Fibroblast of lung (primary cell): Measurements from ENCODE around the gene CDS2. TPM values are rescaled to one million over a fixed set of nuclear protein-coding genes. Genes with fewer than 3 reads are reported as not detected.

Experiments used
- DNase-seq, 2 donors: peaks; one replicate each; pipeline versions ENCODE4 v3.0.0 to v3.0.0-alpha.2; 2010; ENCODE audit warnings: low read depth in 2 of 2
- H2AFZ ChIP-seq: 2 replicates; pipeline ENCODE4 v1.5.1; 2012; ENCODE audit warnings: low read length, control low read depth, inconsistent platforms
- H3K27ac ChIP-seq: 2 replicates; pipeline ENCODE4 v1.5.1; 2011; ENCODE audit warnings: low read length, control low read depth; ENCODE audit not compliant: insufficient read depth
- H3K27me3 ChIP-seq: 2 replicates; pipeline ENCODE4 v1.5.1; 2011; ENCODE audit warnings: mild to moderate bottlenecking, low read length; ENCODE audit not compliant: control insufficient read depth, insufficient read depth
- H3K36me3 ChIP-seq: 2 replicates; pipeline ENCODE4 v1.5.1; 2011; ENCODE audit warnings: low read length; ENCODE audit not compliant: control insufficient read depth, insufficient read depth
- H3K4me1 ChIP-seq: 2 replicates; pipeline ENCODE4 v1.5.1; 2011; ENCODE audit warnings: low read length; ENCODE audit not compliant: control insufficient read depth, insufficient read depth; ENCODE audit errors: extremely low read depth
- H3K4me2 ChIP-seq: 2 replicates; pipeline ENCODE4 v1.5.1; 2011; ENCODE audit warnings: low read length, control low read depth; ENCODE audit not compliant: insufficient read depth; ENCODE audit errors: extremely low read depth
- H3K4me3 ChIP-seq, 4 experiments: fragments of 200-600 bp in 1 of 4; sonication (generic) in 1 of 4; replicated peaks in 1 of 4; 2 replicates each; pipeline ENCODE4 v1.5.1; 2011 to 2016; ENCODE audit warnings: low read length in 4 of 4, low read depth in 3 of 4, mild to moderate bottlenecking in 3 of 4, control low read depth in 2 of 4, inconsistent platforms in 1 of 4, mixed read lengths in 1 of 4; ENCODE audit not compliant: insufficient read depth in 1 of 4; ENCODE audit errors: control extremely low read depth in 1 of 4
- H3K79me2 ChIP-seq: 2 replicates; pipeline ENCODE4 v1.5.1; 2012; ENCODE audit warnings: mild to moderate bottlenecking, low read length, inconsistent platforms; ENCODE audit not compliant: control insufficient read depth, insufficient read depth
- H3K9ac ChIP-seq: 2 replicates; pipeline ENCODE4 v1.5.1; 2011; ENCODE audit warnings: mild to moderate bottlenecking, low read length, control low read depth; ENCODE audit not compliant: insufficient read depth
- H3K9me3 ChIP-seq: 2 replicates; pipeline ENCODE4 v1.5.1; 2012; ENCODE audit warnings: low read depth, low read length; ENCODE audit not compliant: control insufficient read depth, insufficient read depth
- H4K20me1 ChIP-seq: 2 replicates; pipeline ENCODE4 v1.5.1; 2011; ENCODE audit warnings: low read length; ENCODE audit not compliant: control insufficient read depth, insufficient read depth; ENCODE audit errors: extremely low read depth
- EZH2 ChIP-seq: IDR thresholded peaks from 2 replicates; pipeline ENCODE4 v1.5.1; 2012; ENCODE audit warnings: low read length, control low read depth, mild to moderate bottlenecking; ENCODE audit errors: missing control alignments
- polyA plus RNA-seq, 2 donors: library from polyadenylated mRNA; depleted of rRNA in 1 of 2; stranded (reverse) in 1 of 2; unstranded in 1 of 2; fragments of >200 nt; gene quantifications; 2 replicates each; pipeline ENCODE4 v1.2.1, GENCODE V29; 2011 to 2012; ENCODE audit warnings: missing spikeins in 1 of 2
- total RNA-seq: library from RNA; depleted of rRNA; stranded (reverse); fragments of >200 nt; gene quantifications from 2 replicates; pipeline ENCODE4 v1.2.1, GENCODE V29; 2014
- TF ChIP-seq, protein P1 (sequence below), 2 donors: IDR thresholded peaks in 1 of 2; conservative IDR thresholded peaks in 1 of 2; 1 replicate in 1 of 2; 2 replicates in 1 of 2; pipeline ENCODE4 v1.5.1; 2011 to 2012; ENCODE audit warnings: low read length in 2 of 2, control low read depth in 1 of 2, inconsistent platforms in 1 of 2, low read depth in 1 of 2, mild to moderate bottlenecking in 1 of 2

Gene CDS2
- total and polyA plus RNA-seq, 2 donors (not counting 1 experiment from before 2014, with no cell fraction given): 32.7 to 59.7 TPM

DNA sequence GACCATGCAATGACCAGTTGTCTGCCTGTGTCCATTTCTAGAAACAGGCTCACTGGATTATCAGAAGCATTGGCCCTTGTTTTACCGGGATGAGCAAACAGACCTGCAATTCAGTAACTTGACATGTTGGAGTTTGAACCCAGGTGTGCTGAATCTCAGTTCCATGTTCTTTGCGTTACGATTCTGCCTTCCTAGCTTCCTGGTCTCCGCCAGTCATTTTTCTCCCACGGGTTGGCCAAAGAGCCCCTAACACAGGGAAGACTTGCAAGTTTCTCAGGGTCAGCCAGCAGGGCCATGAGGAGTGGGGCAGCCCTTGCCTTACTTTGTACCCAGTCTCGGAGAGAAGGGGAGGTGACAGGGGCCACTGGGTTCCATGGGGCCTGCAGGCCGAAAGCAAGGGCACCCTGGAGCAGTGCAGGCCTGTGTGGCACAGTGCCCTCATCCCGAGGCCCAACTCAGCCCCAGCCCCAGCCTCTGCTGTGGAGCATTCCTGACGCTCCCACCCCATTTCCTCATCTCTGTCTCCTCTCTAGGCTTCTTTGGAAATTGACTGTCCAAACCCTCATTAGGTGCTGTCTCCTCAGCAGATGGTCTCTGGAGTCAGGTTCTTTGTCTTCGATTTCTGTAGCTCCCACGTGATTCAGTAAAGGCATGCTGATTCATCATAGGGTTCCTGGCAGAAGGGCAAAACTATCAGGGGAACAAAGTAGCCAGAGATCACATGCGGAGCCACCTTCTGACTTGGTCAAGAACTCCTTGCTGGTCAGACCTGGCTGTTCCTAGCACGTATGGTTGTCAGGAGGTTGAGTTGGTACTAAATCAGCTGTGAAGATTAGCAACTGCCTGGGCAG lies 23.6 kb downstream of the CDS2 start:
- H3K4me2 ChIP-seq: no peak overlapping the region

DNA sequence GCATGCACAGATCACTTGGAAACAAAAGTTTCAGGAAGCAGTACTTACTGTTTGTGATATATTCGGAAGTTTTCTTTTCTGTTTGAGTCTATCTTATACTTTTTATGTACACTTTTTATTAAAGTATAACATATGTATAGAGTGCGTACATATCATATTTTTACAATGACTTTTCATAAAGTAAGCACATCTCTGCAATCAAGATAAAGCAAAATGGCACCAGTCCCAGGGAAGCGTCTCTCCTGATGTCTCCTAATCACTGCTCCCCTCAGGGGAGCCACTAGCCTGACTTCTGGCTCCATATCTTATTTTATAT lies 26.3 kb downstream of the CDS2 start:
- Histone ChIP-seq H3K27me3 (no peaks in the 10 kb centered on the region), H3K4me3 (no peak overlapping the region), H3K36me3 (no peaks in the 10 kb centered on the region), H3K9me3 (no peaks in the 10 kb centered on the region), H4K20me1 (no peaks in the 10 kb centered on the region), H3K27ac (no peak overlapping the region), H3K79me2 (peaks cover 42% of the 10 kb centered on the region), H3K9ac (no peak overlapping the region), H3K4me2 (no peak overlapping the region), H3K4me1 (peaks cover 22% of the 10 kb centered on the region), H2AFZ (no peak overlapping the region)
- no peak for DNase-seq
- TF ChIP-seq EZH2: no peak
- TF ChIP-seq, protein P1, sequence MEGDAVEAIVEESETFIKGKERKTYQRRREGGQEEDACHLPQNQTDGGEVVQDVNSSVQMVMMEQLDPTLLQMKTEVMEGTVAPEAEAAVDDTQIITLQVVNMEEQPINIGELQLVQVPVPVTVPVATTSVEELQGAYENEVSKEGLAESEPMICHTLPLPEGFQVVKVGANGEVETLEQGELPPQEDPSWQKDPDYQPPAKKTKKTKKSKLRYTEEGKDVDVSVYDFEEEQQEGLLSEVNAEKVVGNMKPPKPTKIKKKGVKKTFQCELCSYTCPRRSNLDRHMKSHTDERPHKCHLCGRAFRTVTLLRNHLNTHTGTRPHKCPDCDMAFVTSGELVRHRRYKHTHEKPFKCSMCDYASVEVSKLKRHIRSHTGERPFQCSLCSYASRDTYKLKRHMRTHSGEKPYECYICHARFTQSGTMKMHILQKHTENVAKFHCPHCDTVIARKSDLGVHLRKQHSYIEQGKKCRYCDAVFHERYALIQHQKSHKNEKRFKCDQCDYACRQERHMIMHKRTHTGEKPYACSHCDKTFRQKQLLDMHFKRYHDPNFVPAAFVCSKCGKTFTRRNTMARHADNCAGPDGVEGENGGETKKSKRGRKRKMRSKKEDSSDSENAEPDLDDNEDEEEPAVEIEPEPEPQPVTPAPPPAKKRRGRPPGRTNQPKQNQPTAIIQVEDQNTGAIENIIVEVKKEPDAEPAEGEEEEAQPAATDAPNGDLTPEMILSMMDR (conservative IDR thresholded peaks at IDR 0.05 in 1 of 2, IDR thresholded peaks at IDR 0.05 in 1 of 2; ENCODE audit: low read depth in 1 of 2, low read length in 2 of 2): no peak

More for the DNA sequence above, 23.6 kb downstream of the CDS2 start:
- no peak overlapping the region for H3K9ac ChIP-seq
- no peak overlapping the region for H3K27ac ChIP-seq
- H4K20me1 ChIP-seq: no peaks in the 10 kb centered on the region
- peaks cover 9% of the 10 kb centered on the region for H3K4me1 ChIP-seq
- H2AFZ ChIP-seq: no peak overlapping the region
- DNase-seq: peak; percentile 37 to 69
- H3K27me3 ChIP-seq: no peaks in the 10 kb centered on the region
- no peaks in the 10 kb centered on the region for H3K36me3 ChIP-seq
- H3K9me3 ChIP-seq: no peaks in the 10 kb centered on the region
- TF ChIP-seq EZH2: no peak
- TF ChIP-seq, protein P1 (conservative IDR thresholded peaks at IDR 0.05 in 1 of 2, IDR thresholded peaks at IDR 0.05 in 1 of 2; ENCODE audit: low read depth in 1 of 2, low read length in 2 of 2): no peak
- H3K79me2 ChIP-seq: peaks cover 33% of the 10 kb centered on the region
- no peak overlapping the region for H3K4me3 ChIP-seq

DNA sequence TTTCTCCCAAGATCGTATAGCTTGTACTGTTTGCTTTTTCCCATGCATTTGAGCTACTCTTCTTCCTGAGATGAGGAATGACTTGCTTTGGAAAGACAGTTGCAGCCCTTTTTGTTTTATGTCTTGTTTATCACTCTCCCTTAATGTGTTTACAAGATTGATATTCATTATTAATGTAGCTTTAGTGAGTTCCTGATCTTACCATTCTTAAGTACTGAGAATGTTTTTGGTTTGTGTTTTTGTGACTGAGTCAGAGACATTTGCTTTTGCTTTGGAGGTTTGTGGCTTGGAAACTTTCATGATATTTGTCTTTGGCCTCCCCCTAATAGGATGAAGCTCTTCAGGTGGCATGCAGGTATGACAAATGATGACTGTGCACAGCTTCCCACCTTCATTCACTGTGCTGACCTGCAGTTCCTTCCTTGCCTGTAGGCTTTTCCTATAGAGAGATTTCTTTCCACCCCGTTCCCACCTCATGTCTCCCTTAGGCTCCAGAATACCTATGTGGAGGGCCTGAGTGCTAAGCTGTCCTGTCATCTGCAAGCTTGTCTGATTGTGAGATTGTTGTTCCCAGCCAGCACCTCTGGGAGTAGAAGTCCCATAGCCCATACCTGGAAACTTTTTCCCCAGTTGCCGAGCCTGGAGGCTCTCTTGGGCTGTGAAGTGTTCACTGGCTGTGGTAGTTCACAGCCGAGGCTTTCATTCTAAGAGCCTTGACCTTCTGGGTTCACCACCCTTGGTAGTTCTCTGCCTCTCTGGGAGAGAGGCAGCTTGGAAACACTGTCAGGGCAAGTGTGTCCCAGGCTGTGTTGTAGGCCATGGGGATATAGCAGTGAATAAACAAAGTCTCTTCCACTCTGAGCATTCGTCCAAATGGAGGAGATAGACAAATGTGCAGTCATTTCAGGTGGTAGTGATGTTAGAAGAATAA lies 27.1 kb downstream of the CDS2 start:
- Histone ChIP-seq H3K79me2 (peaks cover 41% of the 10 kb centered on the region), H3K4me2 (no peak overlapping the region), H4K20me1 (no peaks in the 10 kb centered on the region), H3K9me3 (no peaks in the 10 kb centered on the region), H3K4me3 (no peak overlapping the region), H3K9ac (no peak overlapping the region), H3K27ac (no peak overlapping the region), H3K36me3 (no peaks in the 10 kb centered on the region), H3K27me3 (no peaks in the 10 kb centered on the region), H2AFZ (no peak overlapping the region), H3K4me1 (peaks cover 22% of the 10 kb centered on the region)
- peak in 1 of 2 donors; percentile 40 for DNase-seq
- no peak for TF ChIP-seq EZH2
- TF ChIP-seq, protein P1 (conservative IDR thresholded peaks at IDR 0.05 in 1 of 2, IDR thresholded peaks at IDR 0.05 in 1 of 2; ENCODE audit: low read depth in 1 of 2, low read length in 2 of 2): no peak
